DMS153 treated with DMSO at 0.1 percent for 48 hours (cell line): Measurements from ENCODE around the gene LRRC15.

Source experiments
- DNase-seq: peaks from one replicate; lab custom pipeline; 2025; ENCODE audit not compliant: unreplicated experiment; lab: John Stamatoyannopoulos, UW

LRRC15 gene

GRCh38 chr3:194369522-194370279, at the start of gene LRRC15:
Gene LRRC15, minus strand, starts transcription at chr3:194369743. Its CDS starts 8,700 bp downstream, at chr3:194361043.
- DNase-seq = no peak

DNA sequence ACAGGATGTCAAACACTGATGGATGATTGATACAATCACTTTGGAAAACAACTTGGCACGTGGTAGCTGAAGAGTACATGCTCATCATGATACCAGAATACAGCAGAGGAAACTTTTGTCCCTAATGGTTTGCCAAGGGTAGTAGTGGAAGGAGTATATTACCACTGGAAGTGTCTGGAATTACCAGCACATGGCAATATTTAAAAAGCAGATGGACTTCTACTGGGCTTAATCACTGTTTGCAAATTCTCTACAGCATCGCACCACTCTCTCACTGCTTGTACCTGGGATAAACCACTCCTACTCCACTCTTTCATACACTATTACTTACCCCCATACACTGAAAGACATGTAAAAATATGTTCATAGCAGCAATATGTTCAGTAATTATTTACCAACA, 49.1 kb upstream of the LRRC15 start:
- no peak for DNase-seq

GRCh38 chr3:194407423-194407822, 37.9 kb upstream of the LRRC15 start:
- no peak for DNase-seq

DNA sequence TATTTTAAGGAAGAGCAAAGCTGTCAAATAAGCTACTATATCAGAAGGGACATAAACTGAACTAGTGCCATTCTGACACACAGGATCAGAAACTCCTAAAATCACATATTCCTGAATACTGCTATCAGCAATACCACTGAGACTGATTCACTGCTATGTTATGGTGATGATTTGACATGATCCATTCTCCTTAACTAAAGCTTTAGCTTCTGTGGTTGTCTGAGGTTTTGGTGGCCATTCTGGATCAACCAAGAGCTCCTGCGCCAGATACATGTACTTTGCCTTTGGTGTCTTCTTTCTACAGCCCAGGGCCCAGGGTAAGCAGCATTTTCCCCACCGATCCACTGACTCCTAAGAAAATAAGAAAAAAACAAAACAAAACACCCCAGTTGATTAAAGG, 36.2 kb upstream of the LRRC15 start:
- no peak for DNase-seq

DNA sequence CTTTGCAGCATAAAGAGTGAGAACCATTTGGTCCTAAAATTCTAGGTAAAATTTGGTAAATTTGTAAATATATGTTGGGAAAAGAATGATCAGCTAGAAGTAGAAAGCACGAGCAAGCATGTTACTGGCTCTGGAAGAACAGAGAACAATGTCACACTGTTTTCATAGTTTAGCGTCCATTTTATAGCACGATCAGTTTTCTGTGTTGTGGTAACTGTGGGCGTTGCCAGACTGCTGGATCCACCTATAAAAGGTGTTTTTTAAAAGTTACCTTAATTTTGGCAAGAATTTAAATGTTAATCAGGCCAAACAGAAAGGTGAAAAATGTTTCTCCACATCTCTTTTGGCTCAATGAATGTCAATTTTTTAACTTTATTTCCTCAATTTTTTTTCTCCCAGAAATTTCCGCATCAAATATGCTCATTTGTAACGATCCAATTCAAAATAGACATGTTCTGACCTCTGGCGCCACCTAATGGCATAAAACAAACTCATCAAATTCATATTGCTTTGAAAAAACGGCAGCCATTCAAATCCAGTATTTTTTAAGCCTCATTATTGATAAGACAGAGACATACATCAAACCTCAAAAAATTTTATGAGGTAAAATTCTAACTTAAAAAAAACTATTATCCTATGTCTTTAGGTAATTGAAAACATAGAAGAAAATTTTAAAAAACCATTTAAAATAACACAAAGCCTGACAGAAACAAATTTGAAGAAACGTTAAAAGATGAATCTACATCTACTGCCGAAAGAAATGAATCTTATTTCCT, 35.0 kb upstream of the LRRC15 start:
- peak; percentile 81 for DNase-seq

GRCh38 chr3:194401868-194402329, 32.4 kb upstream of the LRRC15 start:
- DNase-seq = no peak

GRCh38 chr3:194401346-194401745, 31.8 kb upstream of the LRRC15 start:
- no peak for DNase-seq

DNA sequence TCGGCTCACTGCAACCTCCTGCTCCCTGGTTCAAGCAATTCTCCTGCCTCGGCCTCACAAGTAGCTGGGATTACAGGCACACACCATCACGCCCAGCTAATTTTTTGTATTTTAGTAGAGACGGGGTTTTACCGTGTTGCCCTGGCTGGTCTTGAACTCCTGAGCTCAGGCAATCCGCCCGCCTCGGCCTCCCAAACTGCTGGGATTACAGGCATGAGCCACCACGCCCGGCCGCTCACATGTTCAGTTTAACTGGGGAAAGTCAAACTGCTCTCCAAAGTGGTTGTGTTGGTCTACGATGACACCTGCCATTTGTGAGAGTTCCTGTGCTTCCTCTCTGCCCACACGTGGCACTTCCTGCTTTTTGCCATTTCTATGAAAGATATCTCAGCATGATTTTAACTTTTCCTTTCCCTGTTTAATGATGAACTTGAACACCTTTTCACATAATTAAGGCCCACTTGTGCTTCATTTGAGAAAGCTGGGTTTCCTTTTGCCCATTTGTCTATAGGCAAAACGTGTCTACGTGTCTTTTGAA, 30.4 kb upstream of the LRRC15 start:
- peak; percentile 19 for DNase-seq

DNA sequence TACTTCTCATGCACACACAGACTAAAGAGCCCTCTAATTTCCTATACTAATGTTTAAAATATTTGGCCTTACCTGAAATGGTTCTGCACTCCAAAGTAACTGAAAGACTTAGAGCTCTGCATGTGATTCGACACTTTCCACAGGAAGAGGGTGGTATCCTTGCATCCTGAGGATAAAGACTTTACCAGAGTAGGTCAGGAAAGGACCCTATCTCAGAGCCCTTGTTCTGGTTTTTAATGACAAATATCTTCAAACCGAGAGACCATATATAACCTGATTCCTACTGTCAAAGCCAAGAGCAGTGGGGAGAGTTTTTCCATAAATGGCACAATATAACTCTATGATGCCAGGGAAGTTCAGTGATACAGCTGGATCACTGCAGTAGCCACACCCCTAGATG, 29.6 kb upstream of the LRRC15 start, which contains the start of gene GP5:
GP5 (minus strand) TSS at position 101 of the 400 bp plus-strand sequence. CDS start 984 bp downstream, outside the sequence.
- DNase-seq = no peak

GRCh38 chr3:194397757-194398312, 28.3 kb upstream of the LRRC15 start:
- DNase-seq = no peak

DNA sequence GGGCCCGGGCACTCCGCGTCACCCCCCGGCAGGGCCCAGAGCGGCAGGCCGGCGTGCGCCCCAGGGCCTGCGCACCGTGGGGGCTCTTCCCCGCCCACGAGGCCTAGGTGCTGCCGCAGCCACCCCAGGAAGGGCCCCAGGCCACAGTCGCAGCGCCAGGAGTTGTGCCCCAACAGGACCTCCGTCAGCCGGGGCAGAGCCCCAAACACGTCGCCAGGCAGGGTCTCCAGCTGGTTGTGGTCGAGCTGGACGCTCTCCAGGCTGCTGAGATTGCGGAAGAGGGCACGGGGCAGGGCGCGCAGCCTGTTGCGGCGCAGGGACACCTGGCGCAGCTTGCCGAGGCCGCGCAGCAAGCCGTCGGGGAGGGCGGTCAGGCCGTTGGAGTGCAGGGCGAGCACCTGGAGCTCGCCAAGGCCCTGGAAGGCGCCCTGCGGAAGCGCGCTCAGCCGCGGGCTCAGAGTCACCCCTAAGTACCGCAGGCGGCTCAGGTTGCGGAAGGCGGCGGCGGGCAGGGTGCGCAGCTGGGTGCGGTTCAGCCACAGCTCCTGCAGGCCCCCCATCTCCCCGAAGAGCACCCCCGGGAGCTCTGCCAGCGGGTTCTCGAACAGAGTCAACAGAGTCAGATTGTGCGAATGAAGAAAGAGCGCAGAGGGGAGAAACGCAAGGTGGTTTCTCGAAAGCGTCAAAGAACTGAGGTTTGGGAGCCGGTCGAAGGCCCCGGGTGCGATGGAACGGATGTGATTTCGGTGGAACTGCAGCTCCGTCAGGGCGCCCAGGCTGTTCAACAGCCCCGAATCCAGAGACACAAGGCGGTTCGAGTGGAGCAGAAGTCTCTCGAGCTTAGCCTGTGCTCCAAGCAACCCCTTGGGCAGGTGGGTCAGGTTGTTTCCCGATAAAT, 27.6 kb upstream of the LRRC15 start:
- DNase-seq = peak; percentile 45

DNA sequence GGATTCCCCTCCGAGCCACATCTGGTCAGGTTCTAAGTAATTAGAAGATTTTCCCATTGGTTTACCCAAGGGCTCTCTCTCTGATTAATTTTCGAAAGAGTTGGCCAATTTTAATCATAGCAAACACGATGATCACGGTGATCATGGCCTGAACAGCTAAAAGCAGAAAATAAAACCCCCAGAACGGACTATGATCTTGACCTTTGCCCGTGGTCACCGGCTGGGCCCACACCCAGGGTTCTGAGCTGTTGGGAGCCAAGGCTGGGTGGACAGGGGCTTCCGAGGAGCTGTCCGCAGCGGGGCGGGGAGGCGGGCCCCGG, 27.0 kb upstream of the LRRC15 start:
- no peak for DNase-seq

DNA sequence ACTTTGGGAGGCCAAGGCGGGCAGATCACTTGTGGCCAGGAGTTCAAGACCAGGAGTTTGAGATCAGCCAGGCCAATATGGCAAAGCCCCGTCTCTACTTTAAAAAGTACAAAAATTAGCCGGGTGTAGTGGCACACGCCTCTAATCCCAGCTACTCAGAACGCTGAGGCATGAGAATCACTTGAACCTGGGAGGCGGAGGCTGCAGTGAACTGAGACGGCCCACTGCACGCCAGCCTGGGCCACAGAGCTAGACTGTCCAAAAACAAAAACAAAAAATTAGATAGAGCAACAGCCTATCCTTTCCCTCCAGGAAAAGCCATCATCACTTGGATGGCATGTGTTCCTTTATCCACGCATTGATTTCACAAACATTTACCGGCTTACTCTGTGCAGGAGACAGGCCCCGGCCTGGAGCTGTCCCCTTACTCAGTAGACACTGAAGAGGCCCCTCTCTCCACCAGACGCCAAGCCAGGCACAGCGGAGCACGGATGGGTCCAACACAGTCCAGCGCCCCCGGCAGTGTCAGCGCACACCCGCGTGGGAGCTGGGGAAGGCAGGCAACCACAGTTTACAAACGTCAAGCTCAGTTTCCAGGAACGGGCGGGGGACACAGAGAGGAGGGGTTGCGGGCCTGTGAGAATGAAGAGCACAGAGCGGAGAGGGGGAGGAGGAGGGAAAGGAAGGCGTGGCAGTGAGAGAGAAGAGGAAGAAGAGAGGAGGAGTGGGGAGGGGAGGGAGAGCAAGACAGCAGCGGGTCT, 26.4 kb upstream of the LRRC15 start:
- DNase-seq = peak; percentile 81

GRCh38 chr3:194395212-194395611, 25.7 kb upstream of the LRRC15 start:
- peak; percentile 94 for DNase-seq

DNA sequence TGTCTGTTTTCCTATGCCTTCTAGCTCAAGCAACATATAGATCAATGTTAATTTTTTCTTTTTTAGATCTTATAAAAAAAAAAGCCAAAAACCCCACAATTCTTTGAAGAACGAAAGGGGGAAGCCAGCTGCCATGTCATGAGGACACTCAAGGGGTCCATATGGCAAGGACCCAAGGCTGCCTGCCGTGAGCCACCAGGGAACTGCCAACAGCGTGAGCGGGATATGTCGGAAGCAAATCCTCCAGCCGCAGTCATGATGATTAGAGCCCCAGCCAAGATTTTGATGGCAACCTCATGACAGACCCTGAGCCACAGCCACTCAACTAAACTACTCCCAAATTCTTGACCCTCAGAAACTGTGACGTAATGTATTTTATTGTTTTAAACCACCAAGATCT, 23.0 kb upstream of the LRRC15 start:
- no peak for DNase-seq

GRCh38 chr3:194390835-194391234, 21.3 kb upstream of the LRRC15 start:
- DNase-seq = no peak

DNA sequence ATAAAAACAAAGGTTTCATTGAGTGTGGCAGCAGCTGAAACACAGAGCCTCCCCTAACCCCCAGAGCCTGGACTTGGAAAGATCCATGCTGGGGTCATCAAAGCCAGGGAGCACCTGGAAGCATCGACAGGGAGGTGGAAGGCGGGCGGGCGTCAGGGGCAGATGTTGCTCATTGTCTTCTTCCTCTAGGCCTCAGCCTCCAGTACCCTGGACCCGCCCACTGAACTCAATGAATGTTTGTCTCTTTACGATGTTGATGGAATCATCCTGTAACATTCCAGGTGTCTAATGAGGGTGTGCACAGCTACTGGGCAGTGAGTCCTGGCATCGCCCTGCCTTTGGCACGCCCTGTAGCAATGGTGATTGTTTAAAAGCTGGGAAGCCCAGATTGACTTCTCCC, 19.7 kb upstream of the LRRC15 start:
- no peak for DNase-seq

DNA sequence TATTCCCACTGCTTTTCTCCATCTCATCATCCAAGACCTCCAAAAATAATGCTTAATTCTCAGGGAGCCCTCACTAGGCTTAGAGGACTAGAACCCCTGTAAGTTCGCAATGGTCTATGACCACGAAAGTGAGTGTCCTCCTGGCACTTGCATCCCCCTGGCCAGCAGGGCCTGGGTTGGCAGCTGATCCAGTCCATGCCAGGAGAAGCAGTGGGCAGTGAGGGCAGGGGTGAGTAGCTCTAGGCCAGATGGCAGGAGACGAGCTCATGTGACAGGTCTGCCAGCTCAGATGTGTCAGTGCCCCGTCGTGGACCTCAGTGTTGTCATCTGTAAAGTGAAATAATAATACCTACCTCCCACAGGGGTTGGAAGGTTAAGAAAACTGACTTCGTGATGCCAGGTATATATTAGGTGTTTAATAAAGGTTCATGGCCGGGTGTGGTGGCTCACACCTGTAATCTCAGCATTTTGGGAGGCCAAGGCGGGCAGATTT, 18.4 kb upstream of the LRRC15 start:
- DNase-seq = no peak

DNA sequence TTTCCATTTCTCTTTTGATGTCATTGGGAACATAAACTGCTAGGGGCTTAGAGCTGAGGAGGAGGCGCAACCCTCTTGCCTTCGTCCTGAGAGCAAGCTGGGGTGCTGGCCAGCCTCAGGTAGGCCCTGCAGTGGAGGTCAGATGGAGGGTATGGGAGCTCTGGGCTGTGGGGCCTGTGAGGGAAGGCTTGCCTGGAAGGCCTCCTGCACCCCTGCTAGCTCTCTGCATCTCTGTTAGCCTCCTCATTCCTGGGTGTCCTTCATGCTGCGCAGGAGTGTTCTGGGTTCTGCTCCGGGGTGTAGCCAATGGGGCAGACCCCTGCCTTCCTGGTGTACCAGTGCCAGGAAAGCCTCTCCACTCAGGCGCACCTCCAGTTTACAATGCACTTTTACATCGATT, 17.7 kb upstream of the LRRC15 start:
- no peak for DNase-seq

DNA sequence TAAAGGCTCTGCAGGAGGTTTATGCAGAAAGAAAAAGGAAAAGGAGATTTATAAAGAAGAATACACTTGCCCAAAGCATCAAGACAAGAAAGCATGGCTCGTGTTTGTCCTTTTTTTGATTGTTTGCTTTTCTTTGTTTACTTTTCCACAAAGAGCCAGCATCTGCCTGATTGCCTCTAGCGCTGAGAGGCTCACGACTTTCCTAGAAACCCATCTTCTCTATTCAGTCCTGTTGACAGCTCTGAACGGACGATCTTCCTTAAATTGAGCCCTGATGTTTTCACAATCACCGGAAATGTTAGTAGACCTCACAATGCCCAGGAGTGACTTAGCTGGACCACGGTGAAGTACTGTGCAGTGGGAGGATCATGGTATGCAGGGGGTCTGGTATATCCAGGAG, 17.1 kb upstream of the LRRC15 start:
- DNase-seq = peak; percentile 18
